GM21423 (cell line): ENCODE results near the gene TUBB4A.

ENCODE experiments used
- ATAC-seq: cut with Tn5 transposase; IDR thresholded peaks from one replicate; pipeline ENCODE4 v1.9.1; 2021; ENCODE audit warnings: mild to moderate bottlenecking, moderate library complexity; ENCODE audit not compliant: unreplicated experiment

The TUBB4A gene

DNA sequence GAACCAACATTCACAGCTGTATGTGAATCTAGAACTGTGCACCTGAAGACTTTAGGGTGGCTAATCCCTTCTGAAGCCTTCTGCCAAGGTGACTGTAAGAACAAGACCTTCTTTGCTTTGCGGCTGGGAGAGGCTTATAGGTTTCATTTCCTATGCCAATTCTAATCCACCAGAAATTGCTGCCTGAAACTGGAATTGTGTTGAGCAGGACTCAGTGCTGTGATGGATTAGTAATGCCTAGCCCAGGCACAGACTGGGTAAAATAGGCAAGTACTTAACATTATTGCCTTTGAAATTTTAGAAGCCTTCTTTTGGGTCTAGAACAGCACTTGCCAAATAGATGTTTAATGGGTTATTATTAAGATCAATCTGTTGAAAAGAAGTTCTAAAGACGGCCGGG is 54.1 kb downstream of the TUBB4A start:
- ATAC-seq = no peak

GRCh38 chr19:6446452-6446851 is 55.7 kb downstream of the TUBB4A start:
- no peak for ATAC-seq
